Measurements from ENCODE around the gene LYPD8. TPM values are rescaled to one million over a fixed set of nuclear protein-coding genes. Genes with fewer than 3 reads are reported as not detected.
"Not testable (repeated sequence)": the region's sequence is repeated elsewhere in the genome, so short reads cannot be mapped to it uniquely, and the experiment has no call there.

The LYPD8 gene, protein sequence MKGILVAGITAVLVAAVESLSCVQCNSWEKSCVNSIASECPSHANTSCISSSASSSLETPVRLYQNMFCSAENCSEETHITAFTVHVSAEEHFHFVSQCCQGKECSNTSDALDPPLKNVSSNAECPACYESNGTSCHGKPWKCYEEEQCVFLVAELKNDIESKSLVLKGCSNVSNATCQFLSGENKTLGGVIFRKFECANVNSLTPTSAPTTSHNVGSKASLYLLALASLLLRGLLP
- not detected for polyA plus RNA-seq

DNA sequence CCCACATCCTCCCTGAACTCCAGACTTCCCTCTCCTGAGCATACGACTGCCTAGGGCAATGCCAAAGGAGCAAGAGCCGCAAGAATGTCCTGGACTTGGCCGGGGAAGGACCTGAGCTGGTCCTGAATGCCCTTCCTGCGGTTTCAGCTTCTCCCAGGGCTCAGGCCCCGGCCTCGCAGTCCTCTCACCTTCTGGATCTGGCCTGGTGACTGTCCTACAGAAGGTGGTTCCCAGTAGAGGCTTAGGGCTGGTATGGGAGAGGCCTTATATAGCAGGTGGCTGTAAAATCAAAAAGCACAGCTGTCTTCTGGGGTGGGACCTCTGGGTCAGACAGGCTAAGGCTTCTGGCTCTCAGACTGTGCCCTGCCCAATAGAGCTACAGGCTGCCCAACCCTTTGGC lies at the start of gene LYPD8:
TSS of gene LYPD8 (minus strand) at position 243 of the 400 bp plus-strand sequence. CDS start 4,678 bp downstream, outside the sequence.
- no peak within 1 kb of the TSS for H3K27ac ChIP-seq (ENCODE audit: low read depth in 2 of 2, low read length in 1 of 2)
- H3K4me3 ChIP-seq (ENCODE audit: low read depth in 1 of 2, low read length in 2 of 2): no peak within 1 kb of the TSS

DNA sequence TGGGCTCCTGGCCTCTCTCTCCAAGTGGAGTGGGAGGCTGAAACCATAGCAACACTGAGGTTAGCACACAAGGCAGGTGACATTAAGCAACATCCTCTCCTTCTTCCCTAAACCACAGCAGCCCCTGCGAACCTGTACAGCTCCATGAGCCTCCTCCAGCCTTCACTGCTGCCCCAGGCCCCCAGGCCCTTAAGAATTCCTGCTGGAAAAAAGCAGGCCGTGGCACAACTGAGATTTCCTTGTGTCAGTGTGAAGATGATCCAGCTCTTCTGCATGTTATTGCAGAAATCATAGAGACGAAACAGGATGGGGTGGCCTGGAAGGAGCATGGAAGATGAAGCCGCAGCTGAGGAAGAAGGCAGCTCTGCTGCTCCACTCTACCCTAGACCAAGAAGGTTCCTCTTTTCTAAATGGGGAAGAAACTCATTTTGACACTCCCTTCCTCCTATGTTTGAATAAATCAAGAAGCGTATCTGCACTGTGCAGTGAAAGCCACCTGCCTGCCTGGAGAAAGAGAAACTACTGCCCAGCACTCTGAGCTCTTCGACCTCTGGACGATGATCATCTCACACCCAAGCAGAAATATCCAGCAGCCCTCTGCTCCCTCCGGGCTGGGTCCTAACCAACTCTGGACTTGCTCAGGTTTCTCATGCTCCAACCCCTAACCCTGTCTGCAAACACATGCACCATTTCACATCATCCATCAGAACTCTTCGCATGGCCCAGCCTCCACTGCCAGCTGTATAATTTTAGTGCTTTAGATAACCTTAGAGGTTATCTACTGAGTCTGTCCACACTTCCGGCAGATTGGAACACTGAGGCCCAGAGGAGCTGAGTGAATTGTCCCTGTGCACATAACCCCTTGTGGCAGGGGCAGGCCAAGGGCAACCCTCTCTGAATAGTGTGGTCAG lies 49.5 kb upstream of the LYPD8 start:
- no peaks in the 10 kb centered on the region for H3K36me3 ChIP-seq (ENCODE audit: control insufficient read depth in 2 of 2, insufficient read depth in 2 of 2, low read length in 1 of 2)
- H3K4me3 ChIP-seq (ENCODE audit: low read depth in 1 of 2, low read length in 2 of 2): no peak overlapping the region
- H3K4me1 ChIP-seq (ENCODE audit: control insufficient read depth in 2 of 2, insufficient read depth in 2 of 2, low read length in 1 of 2): peaks cover 0 to under 1% of the 10 kb centered on the region in 2 donors
- no peaks in the 10 kb centered on the region for H3K27me3 ChIP-seq (ENCODE audit: control insufficient read depth in 1 of 2, insufficient read depth in 2 of 2, low read length in 2 of 2)
- 54 to 71% methylated on average over 10 of the region's 10 CpGs for WGBS, 2 donors
- H3K9me3 ChIP-seq (ENCODE audit: control insufficient read depth in 2 of 2, insufficient read depth in 1 of 2, low read depth in 1 of 2, low read length in 1 of 2): no peaks in the 10 kb centered on the region
- no peak overlapping the region for H3K27ac ChIP-seq (ENCODE audit: low read depth in 2 of 2, low read length in 1 of 2)

More for the DNA sequence above, at the start of gene LYPD8:
- no peaks in the 10 kb centered on the region for H3K4me1 ChIP-seq (ENCODE audit: control insufficient read depth in 2 of 2, insufficient read depth in 2 of 2, low read length in 1 of 2)
- no peaks in the 10 kb centered on the region for H3K27me3 ChIP-seq (ENCODE audit: control insufficient read depth in 1 of 2, insufficient read depth in 2 of 2, low read length in 2 of 2)
- 81 to 82% methylated on average over 6 of the region's 6 CpGs for WGBS, 2 donors
- H3K9me3 ChIP-seq (ENCODE audit: control insufficient read depth in 2 of 2, insufficient read depth in 1 of 2, low read depth in 1 of 2, low read length in 1 of 2): peaks cover 0 to 10% of the 10 kb centered on the region in 2 donors
- no peaks in the 10 kb centered on the region for H3K36me3 ChIP-seq (ENCODE audit: control insufficient read depth in 2 of 2, insufficient read depth in 2 of 2, low read length in 1 of 2)

GRCh38 chr1:248803501-248803900 lies 47.9 kb upstream of the LYPD8 start:
- not testable (repeated sequence) for H3K4me1 ChIP-seq (ENCODE audit: control insufficient read depth in 2 of 2, insufficient read depth in 2 of 2, low read length in 1 of 2); H3K27me3 ChIP-seq (ENCODE audit: control insufficient read depth in 1 of 2, insufficient read depth in 2 of 2, low read length in 2 of 2); H3K27ac ChIP-seq (ENCODE audit: low read depth in 2 of 2, low read length in 1 of 2); H3K9me3 ChIP-seq (ENCODE audit: control insufficient read depth in 2 of 2, insufficient read depth in 1 of 2, low read depth in 1 of 2, low read length in 1 of 2); H3K36me3 ChIP-seq (ENCODE audit: control insufficient read depth in 2 of 2, insufficient read depth in 2 of 2, low read length in 1 of 2); H3K4me3 ChIP-seq (ENCODE audit: low read depth in 1 of 2, low read length in 2 of 2)
- 88 to 89% methylated on average over 15 of the region's 15 CpGs for WGBS, 2 donors

DNA sequence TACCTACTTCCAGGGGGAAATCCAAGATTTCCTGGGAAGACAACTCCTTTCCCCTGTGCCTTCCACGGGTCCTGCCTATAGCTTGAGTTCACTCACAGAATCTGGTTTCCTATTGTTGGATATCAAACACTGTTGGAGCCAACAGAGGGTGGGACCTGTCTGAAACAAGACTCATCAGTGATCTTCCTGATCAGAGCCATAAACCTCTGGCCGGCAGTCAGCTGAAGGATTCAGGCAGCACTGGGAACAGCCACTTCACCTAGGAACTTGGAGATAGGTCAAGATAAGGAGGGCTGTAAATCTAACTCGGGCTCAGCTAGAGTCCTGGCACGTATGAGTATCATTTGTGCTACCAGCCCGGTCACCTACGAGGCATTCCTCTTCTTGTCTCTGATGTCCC lies 46.9 kb upstream of the LYPD8 start:
- H3K36me3 ChIP-seq (ENCODE audit: control insufficient read depth in 2 of 2, insufficient read depth in 2 of 2, low read length in 1 of 2): no peaks in the 10 kb centered on the region
- H3K27ac ChIP-seq (ENCODE audit: low read depth in 2 of 2, low read length in 1 of 2): no peak overlapping the region
- 83 to 88% methylated on average over 6 of the region's 6 CpGs for whole genome bisulfite sequencing, 2 donors
- H3K4me1 ChIP-seq (ENCODE audit: control insufficient read depth in 2 of 2, insufficient read depth in 2 of 2, low read length in 1 of 2): no peaks in the 10 kb centered on the region
- H3K4me3 ChIP-seq (ENCODE audit: low read depth in 1 of 2, low read length in 2 of 2): no peak overlapping the region
- no peaks in the 10 kb centered on the region for H3K9me3 ChIP-seq (ENCODE audit: control insufficient read depth in 2 of 2, insufficient read depth in 1 of 2, low read depth in 1 of 2, low read length in 1 of 2)
- H3K27me3 ChIP-seq (ENCODE audit: control insufficient read depth in 1 of 2, insufficient read depth in 2 of 2, low read length in 2 of 2): no peaks in the 10 kb centered on the region

GRCh38 chr1:248800459-248800858 lies 44.9 kb upstream of the LYPD8 start:
- no peak overlapping the region for H3K27ac ChIP-seq (ENCODE audit: low read depth in 2 of 2, low read length in 1 of 2)
- H3K4me3 ChIP-seq (ENCODE audit: low read depth in 1 of 2, low read length in 2 of 2): no peak overlapping the region
- no peaks in the 10 kb centered on the region for H3K36me3 ChIP-seq (ENCODE audit: control insufficient read depth in 2 of 2, insufficient read depth in 2 of 2, low read length in 1 of 2)
- no peaks in the 10 kb centered on the region for H3K27me3 ChIP-seq (ENCODE audit: control insufficient read depth in 1 of 2, insufficient read depth in 2 of 2, low read length in 2 of 2)
- no peaks in the 10 kb centered on the region for H3K9me3 ChIP-seq (ENCODE audit: control insufficient read depth in 2 of 2, insufficient read depth in 1 of 2, low read depth in 1 of 2, low read length in 1 of 2)
- 60 to 76% methylated on average over 3 of the region's 3 CpGs for WGBS, 2 donors
- no peaks in the 10 kb centered on the region for H3K4me1 ChIP-seq (ENCODE audit: control insufficient read depth in 2 of 2, insufficient read depth in 2 of 2, low read length in 1 of 2)

GRCh38 chr1:248798791-248799190 lies 43.2 kb upstream of the LYPD8 start:
- Histone ChIP-seq H3K27ac (ENCODE audit: low read depth in 2 of 2, low read length in 1 of 2) (no peak overlapping the region), H3K9me3 (ENCODE audit: control insufficient read depth in 2 of 2, insufficient read depth in 1 of 2, low read depth in 1 of 2, low read length in 1 of 2) (no peaks in the 10 kb centered on the region), H3K27me3 (ENCODE audit: control insufficient read depth in 1 of 2, insufficient read depth in 2 of 2, low read length in 2 of 2) (no peaks in the 10 kb centered on the region), H3K4me3 (ENCODE audit: low read depth in 1 of 2, low read length in 2 of 2) (no peak overlapping the region), H3K4me1 (ENCODE audit: control insufficient read depth in 2 of 2, insufficient read depth in 2 of 2, low read length in 1 of 2) (no peaks in the 10 kb centered on the region), H3K36me3 (ENCODE audit: control insufficient read depth in 2 of 2, insufficient read depth in 2 of 2, low read length in 1 of 2) (no peaks in the 10 kb centered on the region)
- WGBS, 2 donors: 79 to 83% methylated on average over 3 of the region's 3 CpGs

DNA sequence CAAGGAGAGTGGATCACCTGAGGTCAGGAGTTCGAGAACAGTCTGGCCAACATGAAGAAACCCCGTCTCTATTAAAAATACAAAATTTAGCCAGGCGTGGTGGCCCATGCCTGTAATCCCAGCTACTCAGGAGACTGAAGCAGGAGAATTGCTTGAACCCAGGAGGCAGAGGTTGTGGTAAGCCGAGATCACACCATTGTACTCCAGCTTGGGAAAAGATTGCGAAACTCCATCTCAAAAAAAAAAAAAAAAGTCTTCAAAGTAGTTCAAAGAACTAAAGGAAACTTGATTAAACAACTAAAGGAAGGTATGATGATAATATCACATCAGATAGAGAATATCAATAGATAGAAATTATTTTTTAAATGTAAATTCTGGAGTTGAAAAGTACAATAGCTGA lies 39.1 kb upstream of the LYPD8 start:
- not testable (repeated sequence) for H3K9me3 ChIP-seq (ENCODE audit: control insufficient read depth in 2 of 2, insufficient read depth in 1 of 2, low read depth in 1 of 2, low read length in 1 of 2); H3K27me3 ChIP-seq (ENCODE audit: control insufficient read depth in 1 of 2, insufficient read depth in 2 of 2, low read length in 2 of 2); H3K36me3 ChIP-seq (ENCODE audit: control insufficient read depth in 2 of 2, insufficient read depth in 2 of 2, low read length in 1 of 2); H3K4me3 ChIP-seq (ENCODE audit: low read depth in 1 of 2, low read length in 2 of 2); H3K27ac ChIP-seq (ENCODE audit: low read depth in 2 of 2, low read length in 1 of 2); H3K4me1 ChIP-seq (ENCODE audit: control insufficient read depth in 2 of 2, insufficient read depth in 2 of 2, low read length in 1 of 2)
- 86 to 91% methylated on average over 5 of the region's 5 CpGs for WGBS, 2 donors

DNA sequence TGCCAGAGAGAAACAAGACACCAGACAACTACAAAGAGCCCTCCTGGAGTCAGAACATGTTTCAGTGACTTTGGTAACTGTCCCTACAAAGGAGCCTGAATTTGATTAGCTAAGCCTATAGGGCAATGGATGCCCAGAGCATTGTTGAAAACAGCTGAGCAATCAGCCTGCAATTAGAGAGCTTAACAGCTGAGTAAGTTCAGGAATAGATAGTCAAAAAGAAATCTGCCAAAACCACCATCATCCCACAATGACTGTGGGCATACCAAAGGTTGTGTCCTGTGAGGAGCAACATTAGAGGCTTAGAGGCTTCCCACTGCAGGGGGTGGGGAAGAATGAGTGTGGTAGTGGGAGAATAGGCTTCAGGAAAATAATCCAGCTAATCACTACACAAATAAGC lies 38.0 kb upstream of the LYPD8 start:
- Histone ChIP-seq H3K4me3 (ENCODE audit: low read depth in 1 of 2, low read length in 2 of 2) (no peak overlapping the region), H3K36me3 (ENCODE audit: control insufficient read depth in 2 of 2, insufficient read depth in 2 of 2, low read length in 1 of 2) (no peaks in the 10 kb centered on the region), H3K9me3 (ENCODE audit: control insufficient read depth in 2 of 2, insufficient read depth in 1 of 2, low read depth in 1 of 2, low read length in 1 of 2) (peaks cover 0 to 3% of the 10 kb centered on the region in 2 donors), H3K27ac (ENCODE audit: low read depth in 2 of 2, low read length in 1 of 2) (no peak overlapping the region), H3K4me1 (ENCODE audit: control insufficient read depth in 2 of 2, insufficient read depth in 2 of 2, low read length in 1 of 2) (no peaks in the 10 kb centered on the region), H3K27me3 (ENCODE audit: control insufficient read depth in 1 of 2, insufficient read depth in 2 of 2, low read length in 2 of 2) (no peaks in the 10 kb centered on the region)

- 78 to 82% methylated on average over 5 of the region's 5 CpGs for WGBS, 2 donors
- peaks cover 0 to 3% of the 10 kb centered on the region in 2 donors for H3K9me3 ChIP-seq (ENCODE audit: control insufficient read depth in 2 of 2, insufficient read depth in 1 of 2, low read depth in 1 of 2, low read length in 1 of 2)
Observed at GRCh38 chr1:248792342-248792741, 36.8 kb upstream of the LYPD8 start.

More at GRCh38 chr1:248792342-248792741, 36.8 kb upstream of the LYPD8 start:
- H3K4me3 ChIP-seq (ENCODE audit: low read depth in 1 of 2, low read length in 2 of 2): no peak overlapping the region
- H3K27ac ChIP-seq (ENCODE audit: low read depth in 2 of 2, low read length in 1 of 2): no peak overlapping the region
- H3K36me3 ChIP-seq (ENCODE audit: control insufficient read depth in 2 of 2, insufficient read depth in 2 of 2, low read length in 1 of 2): no peaks in the 10 kb centered on the region
- no peaks in the 10 kb centered on the region for H3K27me3 ChIP-seq (ENCODE audit: control insufficient read depth in 1 of 2, insufficient read depth in 2 of 2, low read length in 2 of 2)
- H3K4me1 ChIP-seq (ENCODE audit: control insufficient read depth in 2 of 2, insufficient read depth in 2 of 2, low read length in 1 of 2): no peaks in the 10 kb centered on the region
